ENCODE data around the gene LRFN2. TPM values are rescaled to one million over a fixed set of nuclear protein-coding genes. Genes with fewer than 3 reads are reported as not detected.

Gene LRFN2
- polyA plus RNA-seq, 1 donor from 2014 or later, result 14.8 TPM

DNA sequence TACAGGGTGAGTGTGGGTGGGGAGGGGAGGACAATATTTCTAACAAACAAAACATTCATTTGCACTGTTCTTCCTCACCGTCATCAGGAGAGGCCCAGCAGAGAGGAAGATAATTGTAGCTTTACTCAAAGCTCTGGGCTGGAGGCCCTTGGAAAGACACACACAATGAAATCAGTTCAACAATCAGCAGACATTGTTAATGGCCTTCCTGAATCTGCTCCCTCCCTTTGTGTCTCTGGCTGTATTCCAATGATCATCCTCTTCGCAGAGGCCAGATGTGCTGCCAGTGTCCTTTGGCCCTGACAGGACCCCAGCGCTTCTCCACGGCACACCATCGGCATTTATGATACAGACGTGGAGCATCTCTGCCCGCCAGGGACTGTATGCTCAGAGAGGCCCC, 44.6 kb upstream of the LRFN2 start:
- H3K4me2 ChIP-seq (ENCODE audit: low read length), result no peak overlapping the region
- no peak overlapping the region for H3K4me3 ChIP-seq (ENCODE audit: low read length)
- H3K36me3 ChIP-seq (ENCODE audit: insufficient read depth, low read length), result no peaks in the 10 kb centered on the region
- no peaks in the 10 kb centered on the region for H3F3A ChIP-seq (ENCODE audit: insufficient read depth, low read length, poor library complexity, severe bottlenecking)
- no peaks in the 10 kb centered on the region for H3K27me3 ChIP-seq (ENCODE audit: insufficient read depth, low read depth, low read length)
- no peak overlapping the region for H3K9ac ChIP-seq (ENCODE audit: low read length)
- H4K20me1 ChIP-seq (ENCODE audit: insufficient read depth), result no peaks in the 10 kb centered on the region
- TF ChIP-seq EZH2 (IDR thresholded peaks at IDR 0.05; ENCODE audit: borderline replicate concordance, insufficient read depth, low read length, poor library complexity, severe bottlenecking) (no peak), EP300 (conservative IDR thresholded peaks at IDR 0.05; ENCODE audit: poor library complexity, severe bottlenecking) (no peak), TAF1 (IDR thresholded peaks at IDR 0.05; ENCODE audit: low read depth) (no peak), POLR2AphosphoS5 (IDR thresholded peaks at IDR 0.05) (no peak), RAD21 (conservative IDR thresholded peaks at IDR 0.05) (no peak), MXI1 (conservative IDR thresholded peaks at IDR 0.05; ENCODE audit: poor library complexity, severe bottlenecking) (no peak), SMC3 (conservative IDR thresholded peaks at IDR 0.05; ENCODE audit: poor library complexity) (no peak)
- TF ChIP-seq, protein P1, sequence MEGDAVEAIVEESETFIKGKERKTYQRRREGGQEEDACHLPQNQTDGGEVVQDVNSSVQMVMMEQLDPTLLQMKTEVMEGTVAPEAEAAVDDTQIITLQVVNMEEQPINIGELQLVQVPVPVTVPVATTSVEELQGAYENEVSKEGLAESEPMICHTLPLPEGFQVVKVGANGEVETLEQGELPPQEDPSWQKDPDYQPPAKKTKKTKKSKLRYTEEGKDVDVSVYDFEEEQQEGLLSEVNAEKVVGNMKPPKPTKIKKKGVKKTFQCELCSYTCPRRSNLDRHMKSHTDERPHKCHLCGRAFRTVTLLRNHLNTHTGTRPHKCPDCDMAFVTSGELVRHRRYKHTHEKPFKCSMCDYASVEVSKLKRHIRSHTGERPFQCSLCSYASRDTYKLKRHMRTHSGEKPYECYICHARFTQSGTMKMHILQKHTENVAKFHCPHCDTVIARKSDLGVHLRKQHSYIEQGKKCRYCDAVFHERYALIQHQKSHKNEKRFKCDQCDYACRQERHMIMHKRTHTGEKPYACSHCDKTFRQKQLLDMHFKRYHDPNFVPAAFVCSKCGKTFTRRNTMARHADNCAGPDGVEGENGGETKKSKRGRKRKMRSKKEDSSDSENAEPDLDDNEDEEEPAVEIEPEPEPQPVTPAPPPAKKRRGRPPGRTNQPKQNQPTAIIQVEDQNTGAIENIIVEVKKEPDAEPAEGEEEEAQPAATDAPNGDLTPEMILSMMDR (IDR thresholded peaks at IDR 0.05; ENCODE audit: poor library complexity, severe bottlenecking), result no peak
- TF ChIP-seq, protein P2, sequence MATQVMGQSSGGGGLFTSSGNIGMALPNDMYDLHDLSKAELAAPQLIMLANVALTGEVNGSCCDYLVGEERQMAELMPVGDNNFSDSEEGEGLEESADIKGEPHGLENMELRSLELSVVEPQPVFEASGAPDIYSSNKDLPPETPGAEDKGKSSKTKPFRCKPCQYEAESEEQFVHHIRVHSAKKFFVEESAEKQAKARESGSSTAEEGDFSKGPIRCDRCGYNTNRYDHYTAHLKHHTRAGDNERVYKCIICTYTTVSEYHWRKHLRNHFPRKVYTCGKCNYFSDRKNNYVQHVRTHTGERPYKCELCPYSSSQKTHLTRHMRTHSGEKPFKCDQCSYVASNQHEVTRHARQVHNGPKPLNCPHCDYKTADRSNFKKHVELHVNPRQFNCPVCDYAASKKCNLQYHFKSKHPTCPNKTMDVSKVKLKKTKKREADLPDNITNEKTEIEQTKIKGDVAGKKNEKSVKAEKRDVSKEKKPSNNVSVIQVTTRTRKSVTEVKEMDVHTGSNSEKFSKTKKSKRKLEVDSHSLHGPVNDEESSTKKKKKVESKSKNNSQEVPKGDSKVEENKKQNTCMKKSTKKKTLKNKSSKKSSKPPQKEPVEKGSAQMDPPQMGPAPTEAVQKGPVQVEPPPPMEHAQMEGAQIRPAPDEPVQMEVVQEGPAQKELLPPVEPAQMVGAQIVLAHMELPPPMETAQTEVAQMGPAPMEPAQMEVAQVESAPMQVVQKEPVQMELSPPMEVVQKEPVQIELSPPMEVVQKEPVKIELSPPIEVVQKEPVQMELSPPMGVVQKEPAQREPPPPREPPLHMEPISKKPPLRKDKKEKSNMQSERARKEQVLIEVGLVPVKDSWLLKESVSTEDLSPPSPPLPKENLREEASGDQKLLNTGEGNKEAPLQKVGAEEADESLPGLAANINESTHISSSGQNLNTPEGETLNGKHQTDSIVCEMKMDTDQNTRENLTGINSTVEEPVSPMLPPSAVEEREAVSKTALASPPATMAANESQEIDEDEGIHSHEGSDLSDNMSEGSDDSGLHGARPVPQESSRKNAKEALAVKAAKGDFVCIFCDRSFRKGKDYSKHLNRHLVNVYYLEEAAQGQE (IDR thresholded peaks at IDR 0.05; ENCODE audit: borderline replicate concordance), result no peak
- no peaks in the 10 kb centered on the region for H3K79me2 ChIP-seq (replicated peaks; ENCODE audit: insufficient read depth, low read length)
- no peaks in the 10 kb centered on the region for H3K9me3 ChIP-seq (ENCODE audit: low read length)
- H3K9me2 ChIP-seq (ENCODE audit: insufficient read depth, low read length), result no peaks in the 10 kb centered on the region
- no peak overlapping the region for H3K27ac ChIP-seq (ENCODE audit: low read length)
- no peak overlapping the region for H2AFZ ChIP-seq (ENCODE audit: low read depth, low read length)

DNA sequence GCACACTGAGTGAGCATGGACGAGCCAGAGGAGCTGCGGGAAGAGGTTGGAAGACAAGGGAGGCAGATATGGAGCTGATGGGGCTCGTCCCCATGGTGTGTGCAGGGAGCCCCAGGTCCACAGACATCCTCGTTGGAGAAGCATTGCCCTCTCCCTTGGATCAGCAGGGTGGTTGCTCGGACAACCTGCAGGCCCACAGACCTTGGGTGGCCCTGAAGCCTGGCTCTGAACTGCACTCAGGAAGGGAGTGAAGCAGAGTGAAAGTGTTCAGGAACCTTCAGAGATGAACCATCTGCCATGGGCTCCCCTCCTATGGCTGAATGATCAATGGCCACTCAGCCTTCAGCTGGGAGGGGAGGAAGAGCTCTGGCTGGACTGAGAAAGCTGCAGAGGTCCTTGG, 43.3 kb upstream of the LRFN2 start:
- Histone ChIP-seq H3K9ac (ENCODE audit: low read length) (no peak overlapping the region), H3K9me3 (ENCODE audit: low read length) (no peaks in the 10 kb centered on the region), H3K9me2 (ENCODE audit: insufficient read depth, low read length) (no peaks in the 10 kb centered on the region), H3K79me2 (replicated peaks; ENCODE audit: insufficient read depth, low read length) (no peaks in the 10 kb centered on the region), H3K4me2 (ENCODE audit: low read length) (no peak overlapping the region), H3K4me3 (ENCODE audit: low read length) (no peak overlapping the region), H3K27me3 (ENCODE audit: insufficient read depth, low read depth, low read length) (no peaks in the 10 kb centered on the region), H4K20me1 (ENCODE audit: insufficient read depth) (no peaks in the 10 kb centered on the region), H3F3A (ENCODE audit: insufficient read depth, low read length, poor library complexity, severe bottlenecking) (no peaks in the 10 kb centered on the region), H3K36me3 (ENCODE audit: insufficient read depth, low read length) (no peaks in the 10 kb centered on the region), H3K27ac (ENCODE audit: low read length) (no peak overlapping the region), H2AFZ (ENCODE audit: low read depth, low read length) (no peak overlapping the region)
- TF ChIP-seq POLR2AphosphoS5 (IDR thresholded peaks at IDR 0.05) (no peak), SMC3 (conservative IDR thresholded peaks at IDR 0.05; ENCODE audit: poor library complexity) (no peak), EP300 (conservative IDR thresholded peaks at IDR 0.05; ENCODE audit: poor library complexity, severe bottlenecking) (no peak), TAF1 (IDR thresholded peaks at IDR 0.05; ENCODE audit: low read depth) (no peak), RAD21 (conservative IDR thresholded peaks at IDR 0.05) (no peak)
- TF ChIP-seq, protein P2 (IDR thresholded peaks at IDR 0.05; ENCODE audit: borderline replicate concordance), result no peak

Data from neural cell (in vitro differentiated cells).